Astrocyte of the cerebellum (primary cell): Measurements from ENCODE around the gene LTC4S.
"Not testable (repeated sequence)": the region's sequence is repeated elsewhere in the genome, so short reads cannot be mapped to it uniquely, and the experiment has no call there.

ENCODE experiments used
- DNase-seq: peaks from one replicate; pipeline ENCODE4 v3.0.0-alpha.2; 2011; ENCODE audit warnings: low read depth
- H3K4me3 ChIP-seq: 2 replicates; pipeline ENCODE4 v1.5.1; 2011; ENCODE audit warnings: mild to moderate bottlenecking, low read depth, low read length, moderate library complexity
- in situ Hi-C: cut with HindIII; loops from 2 replicates; pipeline ENCODE4 v1.10.0; 2017; ENCODE audit warnings: low sequenced_read_pairs
- TF ChIP-seq, protein P1 (sequence below): IDR thresholded peaks from 2 replicates; pipeline ENCODE4 v1.5.1; 2012; ENCODE audit warnings: low read length, low read depth, moderate library complexity, mild to moderate bottlenecking; ENCODE audit errors: missing control alignments

LTC4S gene, protein sequence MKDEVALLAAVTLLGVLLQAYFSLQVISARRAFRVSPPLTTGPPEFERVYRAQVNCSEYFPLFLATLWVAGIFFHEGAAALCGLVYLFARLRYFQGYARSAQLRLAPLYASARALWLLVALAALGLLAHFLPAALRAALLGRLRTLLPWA

DNA sequence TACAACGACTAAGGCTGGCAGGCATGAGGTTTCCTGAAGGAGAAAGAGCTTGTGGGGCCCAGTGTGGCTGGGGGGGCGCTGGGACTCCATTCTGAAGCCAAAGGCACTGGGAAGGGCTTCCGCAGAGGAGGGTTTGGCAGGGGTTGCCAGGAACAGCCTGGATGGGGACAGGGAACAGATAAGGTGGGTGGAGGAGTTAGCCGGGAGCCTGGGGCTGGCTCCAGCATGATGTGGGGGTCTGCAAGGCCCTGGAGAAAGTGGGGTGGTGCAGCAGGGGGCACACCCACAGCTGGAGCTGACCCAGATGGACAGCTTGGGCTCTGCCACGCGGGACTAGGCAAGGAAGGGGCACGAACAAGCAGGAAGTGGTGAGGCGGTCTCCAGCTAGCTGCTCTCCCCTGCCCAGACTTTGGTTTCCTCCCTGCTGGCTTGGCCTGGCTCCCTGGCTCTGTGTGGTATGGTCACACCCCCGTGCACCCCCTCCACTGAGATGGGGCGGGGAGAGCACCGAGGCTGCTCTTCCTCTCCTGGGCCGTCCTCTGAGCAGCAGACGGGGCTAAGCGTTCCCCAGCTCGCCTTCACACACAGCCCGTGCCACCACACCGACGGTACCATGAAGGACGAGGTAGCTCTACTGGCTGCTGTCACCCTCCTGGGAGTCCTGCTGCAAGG is at the start of gene LTC4S:
Gene LTC4S (plus strand): TSS at position 519 of the 672 bp plus-strand sequence. CDS start 95 bp downstream, at position 614.
- H3K4me3 ChIP-seq: peak within 1 kb of the TSS; percentile 19
- TF ChIP-seq, protein P1, sequence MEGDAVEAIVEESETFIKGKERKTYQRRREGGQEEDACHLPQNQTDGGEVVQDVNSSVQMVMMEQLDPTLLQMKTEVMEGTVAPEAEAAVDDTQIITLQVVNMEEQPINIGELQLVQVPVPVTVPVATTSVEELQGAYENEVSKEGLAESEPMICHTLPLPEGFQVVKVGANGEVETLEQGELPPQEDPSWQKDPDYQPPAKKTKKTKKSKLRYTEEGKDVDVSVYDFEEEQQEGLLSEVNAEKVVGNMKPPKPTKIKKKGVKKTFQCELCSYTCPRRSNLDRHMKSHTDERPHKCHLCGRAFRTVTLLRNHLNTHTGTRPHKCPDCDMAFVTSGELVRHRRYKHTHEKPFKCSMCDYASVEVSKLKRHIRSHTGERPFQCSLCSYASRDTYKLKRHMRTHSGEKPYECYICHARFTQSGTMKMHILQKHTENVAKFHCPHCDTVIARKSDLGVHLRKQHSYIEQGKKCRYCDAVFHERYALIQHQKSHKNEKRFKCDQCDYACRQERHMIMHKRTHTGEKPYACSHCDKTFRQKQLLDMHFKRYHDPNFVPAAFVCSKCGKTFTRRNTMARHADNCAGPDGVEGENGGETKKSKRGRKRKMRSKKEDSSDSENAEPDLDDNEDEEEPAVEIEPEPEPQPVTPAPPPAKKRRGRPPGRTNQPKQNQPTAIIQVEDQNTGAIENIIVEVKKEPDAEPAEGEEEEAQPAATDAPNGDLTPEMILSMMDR: no peak
- DNase-seq: peak; percentile 77
- in situ Hi-C loops: no loop called here

- H3K4me3 ChIP-seq, in situ Hi-C loops, DNase-seq: not testable (repeated sequence)
Measured at GRCh38 chr5:179744106-179744505, 49.7 kb upstream of the LTC4S start.

GRCh38 chr5:179746872-179747271 is 46.9 kb upstream of the LTC4S start:
- DNase-seq: no peak
- H3K4me3 ChIP-seq: no peak overlapping the region
- TF ChIP-seq, protein P1: no peak
- in situ Hi-C loops: no loop called here

DNA sequence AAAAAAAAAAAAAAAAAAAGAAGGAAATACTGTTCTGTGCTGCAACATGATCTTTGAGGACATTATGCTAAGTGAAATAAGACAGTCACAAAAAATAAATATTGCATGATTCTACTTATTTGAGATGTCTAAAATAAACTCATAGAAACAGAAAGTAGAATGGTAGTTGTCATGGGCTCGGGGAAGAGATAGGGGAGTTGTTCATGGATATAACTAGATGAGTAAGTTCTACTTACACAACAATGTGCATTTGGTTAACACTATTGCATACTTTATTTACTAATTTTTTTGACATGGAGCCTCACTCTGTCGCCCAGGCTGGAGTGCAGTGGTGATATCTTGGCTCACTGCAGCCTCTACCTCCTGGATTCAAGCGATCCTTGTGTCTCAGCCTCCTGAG is 46.0 kb upstream of the LTC4S start:
- TF ChIP-seq, protein P1: no peak
- DNase-seq: no peak
- in situ Hi-C loops: no loop called here

GRCh38 chr5:179749857-179750508 is 43.8 kb upstream of the LTC4S start:
- in situ Hi-C loops: no loop called here

More for the DNA sequence above, 46.0 kb upstream of the LTC4S start:
- H3K4me3 ChIP-seq: no peak overlapping the region

GRCh38 chr5:179753971-179754370 is 39.8 kb upstream of the LTC4S start:
- DNase-seq: no peak
- H3K4me3 ChIP-seq: no peak overlapping the region
- TF ChIP-seq, protein P1: no peak
- in situ Hi-C loops: no loop called here

More at GRCh38 chr5:179749857-179750508, 43.8 kb upstream of the LTC4S start:
- TF ChIP-seq, protein P1: no peak
- no peak for DNase-seq
- H3K4me3 ChIP-seq: no peak overlapping the region

- in situ Hi-C loops: loop anchor here (5.0 kb wide), 1 partner anchor 72 kb away; no protein-coding TSS in a partner anchor
- DNase-seq: no peak
- H3K4me3 ChIP-seq: no peak overlapping the region
- TF ChIP-seq, protein P1: no peak
Measured at GRCh38 chr5:179755022-179755421, 38.8 kb upstream of the LTC4S start.
